ENCODE measurements around the gene PDE6C.
"Not testable (repeated sequence)": the region's sequence is repeated elsewhere in the genome, so short reads cannot be mapped to it uniquely, and the experiment has no call there.

Gene PDE6C

GRCh38 chr10:93652857-93653256 is 40.5 kb downstream of the PDE6C start:
- no peak for DNase-seq

GRCh38 chr10:93654201-93654600 is 41.9 kb downstream of the PDE6C start:
- no peak for DNase-seq

DNA sequence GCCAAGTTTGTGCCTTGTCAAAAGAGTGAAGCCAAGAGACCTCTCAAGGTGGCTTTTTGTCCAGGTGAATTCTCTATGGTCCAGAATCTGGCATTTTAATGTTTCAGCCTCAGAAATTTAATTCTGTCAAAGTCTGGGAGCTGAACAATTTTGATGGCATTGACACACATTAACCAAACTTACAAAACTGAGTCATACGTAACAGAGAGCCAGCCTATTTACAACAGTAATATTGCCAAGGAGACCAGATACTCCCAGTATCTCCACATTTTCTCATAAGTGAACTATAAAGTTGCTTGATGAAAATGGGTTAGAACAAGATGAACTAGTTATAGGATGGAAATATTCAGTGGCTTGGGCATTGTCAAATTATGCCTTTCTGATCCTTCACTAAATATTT is 43.8 kb downstream of the PDE6C start:
- DNase-seq: no peak

- no peak for DNase-seq
Observed at GRCh38 chr10:93657757-93658156, 45.4 kb downstream of the PDE6C start.

GRCh38 chr10:93666030-93666429 is 53.7 kb downstream of the PDE6C start:
- no peak for DNase-seq

GRCh38 chr10:93667795-93668194 is 55.5 kb downstream of the PDE6C start:
- no peak for DNase-seq

GRCh38 chr10:93670372-93670771 is 58.0 kb downstream of the PDE6C start:
- DNase-seq: no peak

DNA sequence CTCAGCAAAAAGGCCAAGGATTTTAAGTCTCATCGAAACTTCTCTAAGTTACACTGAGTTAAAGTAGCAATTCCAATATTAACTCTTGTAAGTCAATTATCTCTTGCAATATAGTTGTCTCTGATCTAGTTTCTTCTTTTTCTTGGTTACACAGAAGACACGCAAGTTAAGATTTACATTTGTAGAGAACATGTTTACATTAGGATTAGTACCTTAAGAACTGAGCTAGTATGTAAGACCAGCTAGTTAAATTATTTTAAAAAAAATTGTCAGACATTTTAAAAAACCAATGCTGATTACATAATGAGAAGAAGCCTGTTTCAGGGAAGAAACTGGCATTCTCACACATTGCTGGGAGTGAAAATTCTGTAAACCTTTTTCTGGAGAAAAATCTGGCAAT is 58.7 kb downstream of the PDE6C start:
- no peak for DNase-seq

GRCh38 chr10:93672022-93672678 is 59.8 kb downstream of the PDE6C start:
- DNase-seq: no peak

GRCh38 chr10:93672890-93673289 is 60.6 kb downstream of the PDE6C start:
- DNase-seq: no peak

DNA sequence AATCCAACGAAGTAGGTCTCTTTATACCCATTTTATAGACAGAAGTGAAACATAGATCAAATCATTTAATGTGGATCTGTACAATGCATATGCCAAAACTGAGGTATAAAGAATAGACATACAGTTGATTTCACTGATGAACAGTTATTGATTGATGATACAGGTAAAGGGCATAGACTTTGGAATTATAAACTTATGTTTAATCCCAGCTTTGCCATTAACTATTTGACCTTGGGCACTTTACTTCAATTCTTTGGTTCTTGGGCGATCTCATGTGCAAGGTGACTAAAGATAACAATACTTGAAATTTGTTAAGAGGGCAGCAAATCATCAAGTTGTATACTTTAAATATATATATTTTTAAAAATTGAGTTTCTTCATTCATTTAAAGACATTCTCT is 61.5 kb downstream of the PDE6C start:
- DNase-seq: no peak

GRCh38 chr10:93678386-93678785 is 66.0 kb downstream of the PDE6C start:
- DNase-seq: no peak

DNA sequence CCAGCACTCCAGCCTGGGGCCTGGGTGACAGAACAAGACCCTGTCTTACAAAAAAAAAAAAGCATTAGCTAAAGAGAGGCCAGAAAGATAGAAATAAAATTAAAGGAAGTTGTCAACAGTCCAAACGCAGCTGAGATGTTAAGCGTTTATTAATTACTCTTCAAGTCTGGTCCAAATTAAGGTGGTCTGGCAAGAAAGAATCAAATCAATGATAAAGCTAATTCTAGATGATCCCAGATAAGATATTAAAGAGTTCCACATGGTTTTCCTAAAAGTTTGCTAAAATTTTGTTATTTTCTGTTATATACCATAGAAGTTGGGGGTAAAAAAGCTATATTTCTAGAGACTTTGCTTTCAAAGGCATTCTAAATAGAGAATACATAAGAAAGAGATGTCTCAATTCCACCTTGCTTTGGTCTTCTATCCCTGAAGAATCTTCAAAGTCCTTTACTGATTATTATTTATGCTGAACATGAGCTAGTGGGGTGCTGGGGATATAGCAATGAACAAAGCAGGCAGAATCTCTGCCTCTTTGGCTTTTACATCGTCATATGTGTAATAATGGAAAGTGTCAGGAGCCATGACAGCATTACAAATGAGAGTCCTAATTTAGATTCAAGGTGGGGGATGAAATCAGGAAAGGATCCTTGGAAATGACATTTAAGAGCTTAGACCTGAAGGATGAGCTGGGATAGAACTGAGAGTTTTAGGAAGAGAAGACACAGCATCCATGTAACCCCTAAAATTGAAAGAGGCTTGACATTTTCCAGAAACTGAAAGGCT is 66.7 kb downstream of the PDE6C start:
- no peak for DNase-seq

- peak; percentile 28 for DNase-seq
Observed at GRCh38 chr10:93680412-93681047, 68.2 kb downstream of the PDE6C start.

DNA sequence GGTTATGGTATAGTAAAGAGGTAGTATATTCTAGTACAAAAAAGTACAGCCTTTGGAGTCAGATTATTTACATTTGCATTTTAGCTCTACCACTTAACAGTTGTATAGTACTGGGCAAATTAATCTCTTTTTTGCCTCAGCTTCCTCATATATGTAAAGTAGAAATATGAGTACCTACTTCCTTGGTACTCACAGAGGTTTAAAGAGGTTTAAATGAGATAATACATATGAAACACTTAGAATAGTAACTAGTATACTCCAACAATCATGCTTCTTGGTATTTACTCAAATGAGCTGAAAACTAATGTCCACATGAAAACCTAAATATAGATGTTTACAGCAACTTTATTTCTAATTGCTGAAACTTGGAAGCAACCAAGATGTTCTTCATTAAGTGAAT is 75.4 kb downstream of the PDE6C start:
- DNase-seq: no peak

DNA sequence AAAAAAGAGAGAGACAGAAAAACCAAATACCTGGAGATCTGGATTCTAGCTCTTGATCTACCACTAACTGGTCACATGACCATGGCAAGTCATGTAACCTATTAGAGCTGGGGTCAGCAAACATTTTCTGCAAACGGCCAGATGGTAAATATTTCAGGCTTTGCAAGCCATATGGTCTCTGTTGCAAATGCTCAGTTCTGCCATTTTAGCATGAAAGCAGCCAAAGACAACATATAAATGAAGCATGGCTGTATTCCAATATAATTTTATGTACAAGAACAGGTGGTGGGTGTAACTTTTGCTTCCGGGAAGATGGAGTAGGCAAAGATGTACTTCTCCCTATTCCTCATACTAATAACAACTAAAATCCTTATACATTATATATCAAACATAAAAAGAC is 83.4 kb downstream of the PDE6C start:
- no peak for DNase-seq

GRCh38 chr10:93696582-93696981 is 84.2 kb downstream of the PDE6C start:
- DNase-seq: not testable (repeated sequence)

- DNase-seq: no peak
Observed at GRCh38 chr10:93697207-93697606, 84.9 kb downstream of the PDE6C start.

DNA sequence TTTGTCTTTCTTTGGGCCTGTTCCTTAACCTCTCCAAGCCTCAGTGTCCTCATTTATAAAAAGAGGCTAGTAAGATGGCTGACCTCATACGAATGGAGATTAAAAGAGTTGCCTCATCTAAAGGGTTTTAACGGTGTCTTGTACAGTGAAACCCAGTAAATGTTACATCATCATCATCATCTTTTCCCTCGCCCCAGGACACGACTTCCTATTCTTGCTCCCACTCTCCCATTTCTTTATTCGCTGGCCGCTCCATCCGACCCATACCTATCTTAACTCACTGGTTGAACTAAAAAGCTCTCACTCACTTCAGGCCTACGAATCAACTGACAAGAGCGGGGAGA is 89.5 kb downstream of the PDE6C start:
- peak; percentile 30 for DNase-seq

GRCh38 chr10:93702210-93703001 is 90.1 kb downstream of the PDE6C start, which contains the start of gene FRA10AC1:
FRA10AC1 (minus strand) TSS chr10:93702592; CDS start chr10:93700106, 2,486 bp downstream.
- DNase-seq: peak; percentile 89

GRCh38 chr10:93703066-93703465 is 90.7 kb downstream of the PDE6C start:
- DNase-seq: peak; percentile 16

DNA sequence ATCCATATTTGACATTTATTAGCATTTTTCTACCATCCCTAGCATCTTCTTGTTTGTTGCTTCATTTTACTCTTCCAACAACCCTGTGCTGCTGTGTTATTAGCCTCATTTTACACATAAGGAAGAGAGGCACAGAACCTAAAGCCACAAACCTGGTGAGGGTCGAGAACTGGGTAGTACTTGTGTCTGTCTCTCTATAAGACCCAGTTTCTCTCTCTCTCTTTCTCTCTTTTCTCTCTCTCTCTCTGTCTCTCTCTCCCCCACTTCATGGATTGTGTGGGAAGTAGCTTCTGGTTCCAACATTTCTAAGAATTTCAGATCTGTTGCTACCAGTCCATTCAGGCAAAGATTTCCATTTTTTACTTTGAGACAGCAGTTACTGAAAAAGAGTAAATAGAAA is 91.5 kb downstream of the PDE6C start:
- no peak for DNase-seq

- DNase-seq: no peak
Observed at GRCh38 chr10:93704451-93704850, 92.1 kb downstream of the PDE6C start.

Measured in NCI-H345 (cell line).